A549 (cell line): ENCODE measurements around the gene CSTF1. TPM values are rescaled to one million over a fixed set of nuclear protein-coding genes. Genes with fewer than 3 reads are reported as not detected.
A peak's percentile ranks its signal among the peaks of the same experiment; 100 is the strongest.

ENCODE experiments used
- ATAC-seq, 2 experiments: fragments of 200-7000 bp in 1 of 2; fragments of >200 bp in 1 of 2; cut with Nextera tagmentation in 1 of 2; cut with Tn5 transposase in 1 of 2; 3 replicates each; pipeline versions ENCODE4 v1.8.0 to v1.9.1; 2018 to 2020; ENCODE audit warnings: mild to moderate bottlenecking in 1 of 2, moderate library complexity in 1 of 2
- CTCF ChIA-PET: fragments of 300-600 bp; sonication (Branson Sonifier 250); formaldehyde crosslinking; extraction: SDS; loops from one replicate; lab custom pipeline; 2021; ENCODE audit warnings: antibody characterized with exemption, inconsistent platforms; lab: Yijun Ruan, JAX
- POLR2A ChIA-PET: fragments of 350-600 bp; formaldehyde crosslinking; extraction: SDS; loops from one replicate; lab custom pipeline; 2021; ENCODE audit warnings: antibody characterized with exemption, inconsistent platforms; lab: Yijun Ruan, JAX
- DNase-seq, 2 experiments: peaks; one replicate each; pipeline versions ENCODE4 v3.0.0 to v3.0.0-alpha.2; 2011 to 2016; ENCODE audit warnings: low read depth in 1 of 2, low spot score in 1 of 2
- FAIRE-seq: peaks from 2 replicates; lab custom pipeline; 2011; peaks lifted over from hg19 to GRCh38; lab: Jason Lieb, UNC
- H3K27ac ChIP-seq, 2 experiments: fragments of >200 bp; sonication (Bioruptor Twin); formaldehyde crosslinking; 3 replicates each; pipeline ENCODE4 v1.5.1; 2016 to 2017
- H3K4me1 ChIP-seq: fragments of >200 bp; sonication (Bioruptor Twin); formaldehyde crosslinking; 3 replicates; pipeline ENCODE4 v1.6.1; 2016
- H3K4me2 ChIP-seq: fragments of >200 bp; sonication (Bioruptor Twin); formaldehyde crosslinking; 3 replicates; pipeline ENCODE4 v1.6.1; 2016
- H3K4me3 ChIP-seq: fragments of >200 bp; sonication (Bioruptor Twin); formaldehyde crosslinking; 3 replicates; pipeline ENCODE4 v1.5.1; 2016
- H3K9me3 ChIP-seq: fragments of >200 bp; sonication (Bioruptor Twin); formaldehyde crosslinking; 3 replicates; pipeline ENCODE4 v1.6.1; 2016
- BHLHE40 ChIP-seq: IDR thresholded peaks from 2 replicates; pipeline ENCODE4 v1.6.1; 2012; ENCODE audit warnings: low read depth, low read length, inconsistent platforms
- CBX2 ChIP-seq: fragments of 200-600 bp; sonication (generic); IDR thresholded peaks from 2 replicates; pipeline ENCODE4 v1.6.1; 2016; ENCODE audit warnings: low read depth, mild to moderate bottlenecking, borderline replicate concordance
- CEBPB ChIP-seq, 2 experiments: fragments of >200 bp in 1 of 2; sonication (Bioruptor Twin) in 1 of 2; formaldehyde crosslinking in 1 of 2; IDR thresholded peaks; 2 replicates each; pipeline ENCODE4 v1.6.1; 2012 to 2016
- CHD2 ChIP-seq: fragments of 150-350 bp; IDR thresholded peaks from 2 replicates; pipeline ENCODE4 v1.6.1; 2014; ENCODE audit warnings: low read length; ENCODE audit not compliant: partially characterized antibody
- EHF ChIP-seq: fragments of 250-450 bp; sonication (Bioruptor Pico); IDR thresholded peaks from 2 replicates; pipeline ENCODE4 v1.5.0; 2020; ENCODE audit warnings: mild to moderate bottlenecking
- EHMT2 ChIP-seq: fragments of 200-600 bp; sonication (generic); IDR thresholded peaks from 2 replicates; pipeline ENCODE4 v1.6.1; 2016; ENCODE audit warnings: antibody characterized with exemption, low read depth, mild to moderate bottlenecking, moderate library complexity
- FOSB ChIP-seq: fragments of 250-450 bp; sonication (Bioruptor Pico); IDR thresholded peaks from 2 replicates; pipeline ENCODE4 v1.5.0; 2020; ENCODE audit warnings: mild to moderate bottlenecking, moderate library complexity
- FOSL2 ChIP-seq, 2 experiments: fragments of 450-650 bp in 1 of 2; fragments of >200 bp in 1 of 2; sonication (Bioruptor Twin) in 1 of 2; formaldehyde crosslinking; IDR thresholded peaks; 2 replicates each; pipeline versions ENCODE4 v1.5.0 to v1.6.1; 2016 to 2020; ENCODE audit warnings: mild to moderate bottlenecking in 1 of 2, moderate library complexity in 1 of 2
- HOXA7 ChIP-seq: fragments of 250-450 bp; sonication (Bioruptor Pico); IDR thresholded peaks from 2 replicates; pipeline ENCODE4 v1.5.0; 2020; ENCODE audit warnings: mild to moderate bottlenecking, moderate library complexity
- JUN ChIP-seq, 2 experiments: fragments of >200 bp; sonication (Bioruptor Twin); formaldehyde crosslinking; IDR thresholded peaks; 2 replicates in 1 of 2; 3 replicates in 1 of 2; pipeline ENCODE4 v1.6.1; 2016 to 2017
- KDM1A ChIP-seq: fragments of 200-600 bp; sonication (generic); IDR thresholded peaks from 2 replicates; pipeline ENCODE4 v1.6.1; 2016; ENCODE audit warnings: low read depth, mild to moderate bottlenecking
- KDM5A ChIP-seq: fragments of 200-600 bp; sonication (generic); IDR thresholded peaks from 2 replicates; pipeline ENCODE4 v1.6.1; 2016; ENCODE audit warnings: antibody characterized with exemption, mild to moderate bottlenecking
- MAFK ChIP-seq: fragments of 450-650 bp; IDR thresholded peaks from 2 replicates; pipeline ENCODE4 v1.6.1; 2014; ENCODE audit not compliant: partially characterized antibody
- MAZ ChIP-seq: fragments of 150-350 bp; IDR thresholded peaks from 2 replicates; pipeline ENCODE4 v1.6.1; 2014; ENCODE audit warnings: antibody characterized with exemption, low read depth, low read length, borderline replicate concordance
- NPAS2 ChIP-seq: fragments of 250-450 bp; sonication (Bioruptor Pico); IDR thresholded peaks from 2 replicates; pipeline ENCODE4 v1.8.0; 2022; ENCODE audit warnings: mild to moderate bottlenecking, moderate library complexity, borderline replicate concordance
- PHF8 ChIP-seq: fragments of 200-600 bp; sonication (generic); IDR thresholded peaks from 2 replicates; pipeline ENCODE4 v1.6.1; 2016; ENCODE audit warnings: low read depth, mild to moderate bottlenecking, antibody characterized with exemption, moderate library complexity, borderline replicate concordance
- RNF2 ChIP-seq: fragments of 200-600 bp; sonication (generic); IDR thresholded peaks from 2 replicates; pipeline ENCODE4 v1.6.1; 2016; ENCODE audit warnings: low read depth, mild to moderate bottlenecking, antibody characterized with exemption, moderate library complexity, borderline replicate concordance
- SREBF2 ChIP-seq: fragments of 450-650 bp; IDR thresholded peaks from 2 replicates; pipeline ENCODE4 v1.6.1; 2014; ENCODE audit warnings: mild to moderate bottlenecking, moderate library complexity
- ZFP36 ChIP-seq: fragments of 450-650 bp; IDR thresholded peaks from 2 replicates; pipeline ENCODE4 v1.6.1; 2014; ENCODE audit warnings: borderline replicate concordance; ENCODE audit not compliant: partially characterized antibody
- ZSCAN20 ChIP-seq: fragments of 250-450 bp; sonication (Bioruptor Pico); IDR thresholded peaks from 2 replicates; pipeline ENCODE4 v1.8.0; 2022; ENCODE audit warnings: mild to moderate bottlenecking, moderate library complexity
- WGBS: methylation state at CpG from one replicate; pipeline ENCODE4 v1.1.6; 2017; ENCODE audit errors: missing lambda C conversion rate; 5-methylcytosine and 5-hydroxymethylcytosine counted together
- polyA plus RNA-seq, 4 experiments: library from polyadenylated mRNA; depleted of rRNA in 3 of 4; stranded (reverse); fragments of >200 nt; fragmentation: RNase III in 1 of 4; extraction: RNeasy Plus Mini Kit Qiagen cat#74134 plus additional on column Dnase treatment in 1 of 4; gene quantifications; 2 replicates in 3 of 4; 3 replicates in 1 of 4; pipeline ENCODE4 v1.2.3, GENCODE V29; 2011 to 2017

CSTF1 gene
- polyA plus RNA-seq, 2 of the 4 experiments (the other 2 are of a cell fraction) = 40.9 to 79.9 TPM

- H3K27ac ChIP-seq = peak overlapping the region; percentile 85 to 96
These were observed 1.4 kb upstream of the CSTF1 start for GRCh38 chr20:56391037-56391436.

GRCh38 chr20:56391596-56392131, 781 bp upstream of the CSTF1 start:
- 0 out of 2 replicates have a peak, but pooled peaks have one; percentile 58 for TF ChIP-seq KDM5A
- TF ChIP-seq CHD2 = no peak
- Histone ChIP-seq H3K4me3 (peak overlapping the region; percentile 85), H3K4me1 (peaks cover 24% of the 10 kb centered on the region), H3K4me2 (peak overlapping the region; percentile 90), H3K27ac (peak overlapping the region; percentile 85 to 96), H3K9me3 (no peaks in the 10 kb centered on the region)
- FAIRE-seq = no peak
- ChIA-PET CTCF (interaction anchor here (1.0 to 2.5 kb wide), 3 partner anchors 9 to 159 kb away, joined by 3 to 6 read pairs (median 6); no protein-coding TSS in a partner anchor), POLR2A (interaction anchor here (1.0 to 2.0 kb wide), 6 partner anchors 8 to 77 kb away, joined by 3 to 16 read pairs (median 6); partner anchors contain the start of genes FAM210B and RTF2)
- peak in 1 of 2 experiments; percentile 3 for DNase-seq
- peak; percentile 79 to 80 for ATAC-seq
- under 1% methylated on average over 25 of the region's 29 CpGs for WGBS

More at GRCh38 chr20:56391037-56391436, 1.4 kb upstream of the CSTF1 start:
- FAIRE-seq (no peak), DNase-seq (no peak), ATAC-seq (no peak)
- Histone ChIP-seq H3K4me2 (peak overlapping the region; percentile 90), H3K4me3 (peak overlapping the region; percentile 85), H3K9me3 (no peaks in the 10 kb centered on the region), H3K4me1 (peaks cover 28% of the 10 kb centered on the region)
- 19% methylated on average over 10 of the region's 10 CpGs for WGBS
- ChIA-PET CTCF (interaction anchor here (0.6 to 2.1 kb wide), 2 partner anchors 9 to 10 kb away, joined by 3 to 6 read pairs; no protein-coding TSS in a partner anchor), POLR2A (interaction anchor here (1.6 to 2.0 kb wide), 2 partner anchors 15 to 32 kb away, joined by 5 to 16 read pairs; partner anchors contain the start of gene FAM210B)
- TF ChIP-seq ZFP36 (no peak), FOSB (no peak), MAZ (no peak), FOSL2 (IDR thresholded peaks at IDR 0.05) (no peak), FOSL2 (CRISPR knock-in tag; IDR thresholded peaks at IDR 0.05) (no peak), RNF2 (no peak), BHLHE40 (no peak), CBX2 (no peak), EHMT2 (no peak), SREBF2 (no peak), CEBPB (IDR thresholded peaks at IDR 0.05) (no peak)

DNA sequence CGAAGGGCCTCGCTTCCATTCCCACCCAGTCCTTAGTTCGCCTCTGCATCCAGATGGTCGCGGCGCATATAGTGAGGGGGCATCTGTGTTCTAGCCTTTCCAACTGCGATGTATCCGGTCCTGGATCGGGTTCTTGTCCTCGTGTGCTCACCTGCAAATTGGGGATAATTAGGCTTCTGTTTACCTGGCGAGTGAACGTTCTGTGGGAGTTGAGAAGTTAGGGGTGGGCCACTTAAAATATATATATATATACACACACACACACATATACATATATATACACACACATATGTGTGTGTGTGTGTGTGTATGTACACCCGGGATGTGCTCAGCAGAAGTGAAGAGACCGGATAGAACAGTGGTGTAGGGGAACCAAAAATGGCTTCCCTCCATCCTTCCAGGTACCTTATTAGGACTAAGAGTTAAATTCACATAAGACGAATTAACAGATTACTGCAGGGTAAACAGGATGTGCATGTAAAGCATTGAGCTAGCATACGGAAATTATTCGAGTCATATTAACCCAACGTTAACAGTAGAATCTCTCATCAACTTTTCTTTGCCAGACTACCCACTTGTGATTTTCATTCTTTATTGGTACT, 537 bp downstream of the CSTF1 start:
- WGBS = 5% methylated on average over 18 of the region's 18 CpGs
- Histone ChIP-seq H3K9me3 (no peaks in the 10 kb centered on the region), H3K4me2 (peak overlapping the region; percentile 83), H3K4me3 (peak overlapping the region; percentile 85), H3K27ac (peak overlapping the region; percentile 85 to 96), H3K4me1 (peaks cover 24% of the 10 kb centered on the region)
- no peak for TF ChIP-seq NPAS2
- no peak for TF ChIP-seq EHF (CRISPR knock-in tag)
- TF ChIP-seq FOSB = no peak
- no peak for TF ChIP-seq SREBF2
- TF ChIP-seq EHMT2 = no peak
- 0 out of 2 replicates have a peak, but pooled peaks have one; percentile 32 for TF ChIP-seq KDM5A
- TF ChIP-seq JUN (IDR thresholded peaks at IDR 0.05) = 0 out of 5 replicates have a peak, but pooled peaks of 1 of the 2 experiments have one; percentile 22
- no peak for TF ChIP-seq BHLHE40
- no peak for TF ChIP-seq MAFK
- TF ChIP-seq ZSCAN20 (CRISPR knock-in tag) = no peak
- no peak for TF ChIP-seq HOXA7
- no peak; the same call in 1 of the 2 replicates for TF ChIP-seq PHF8
- no peak for TF ChIP-seq KDM1A
- ATAC-seq = no peak
- no peak for FAIRE-seq
- CTCF ChIA-PET = interaction anchor here (0.6 to 2.5 kb wide), 4 partner anchors 8 to 157 kb away, joined by 3 to 6 read pairs (median 4); no protein-coding TSS in a partner anchor
- DNase-seq = peak in 1 of 2 experiments; percentile 7
- POLR2A ChIA-PET = interaction anchor here (0.9 to 2.0 kb wide), 3 partner anchors 19 to 191 kb away, joined by 3 to 16 read pairs (median 9); partner anchors contain the start of gene FAM210B
